Measurements from ENCODE around the gene APLF.

DNA sequence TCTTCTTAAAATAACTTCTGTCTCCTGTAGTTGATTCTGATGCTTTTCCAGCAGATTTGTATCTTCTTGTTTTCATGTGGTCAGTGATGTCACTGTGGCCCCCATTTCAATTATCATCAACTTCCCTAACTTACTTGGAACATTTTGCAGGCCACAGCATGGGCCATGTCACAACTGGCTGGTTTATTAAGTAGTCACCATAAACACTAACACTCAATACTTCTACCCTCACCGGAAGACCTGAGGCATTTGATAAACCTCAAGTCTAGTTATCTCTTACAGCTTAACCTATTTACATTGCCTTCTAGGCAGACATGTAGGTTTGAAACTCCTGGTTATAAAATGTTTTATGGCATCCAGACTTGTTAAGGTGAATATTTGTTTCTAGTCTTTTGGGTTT is 138.6 kb downstream of the APLF start:
- TF ChIP-seq SMC3 (IDR thresholded peaks at IDR 0.05) (no peak), BHLHE40 (IDR thresholded peaks at IDR 0.05; ENCODE audit: low read depth, low read length) (no peak), ZFP36 (IDR thresholded peaks at IDR 0.05; ENCODE audit: borderline replicate concordance, partially characterized antibody) (no peak), MYC (IDR thresholded peaks at IDR 0.05; ENCODE audit: borderline replicate concordance, low read length) (no peak), POLR2A (IDR thresholded peaks at IDR 0.05; ENCODE audit: low read length) (no peak), HOXB5 (CRISPR knock-in tag; IDR thresholded peaks at IDR 0.05) (no peak), RFX5 (IDR thresholded peaks at IDR 0.05) (no peak), ZSCAN20 (CRISPR knock-in tag; IDR thresholded peaks at IDR 0.05) (no peak), MAX (IDR thresholded peaks at IDR 0.05) (no peak), REST (IDR thresholded peaks at IDR 0.05) (no peak), NFE2L2 (conservative IDR thresholded peaks at IDR 0.05; ENCODE audit: low read length) (no peak)
- TF ChIP-seq, protein P1, sequence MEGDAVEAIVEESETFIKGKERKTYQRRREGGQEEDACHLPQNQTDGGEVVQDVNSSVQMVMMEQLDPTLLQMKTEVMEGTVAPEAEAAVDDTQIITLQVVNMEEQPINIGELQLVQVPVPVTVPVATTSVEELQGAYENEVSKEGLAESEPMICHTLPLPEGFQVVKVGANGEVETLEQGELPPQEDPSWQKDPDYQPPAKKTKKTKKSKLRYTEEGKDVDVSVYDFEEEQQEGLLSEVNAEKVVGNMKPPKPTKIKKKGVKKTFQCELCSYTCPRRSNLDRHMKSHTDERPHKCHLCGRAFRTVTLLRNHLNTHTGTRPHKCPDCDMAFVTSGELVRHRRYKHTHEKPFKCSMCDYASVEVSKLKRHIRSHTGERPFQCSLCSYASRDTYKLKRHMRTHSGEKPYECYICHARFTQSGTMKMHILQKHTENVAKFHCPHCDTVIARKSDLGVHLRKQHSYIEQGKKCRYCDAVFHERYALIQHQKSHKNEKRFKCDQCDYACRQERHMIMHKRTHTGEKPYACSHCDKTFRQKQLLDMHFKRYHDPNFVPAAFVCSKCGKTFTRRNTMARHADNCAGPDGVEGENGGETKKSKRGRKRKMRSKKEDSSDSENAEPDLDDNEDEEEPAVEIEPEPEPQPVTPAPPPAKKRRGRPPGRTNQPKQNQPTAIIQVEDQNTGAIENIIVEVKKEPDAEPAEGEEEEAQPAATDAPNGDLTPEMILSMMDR (IDR thresholded peaks at IDR 0.05), result no peak

All from A549 (cell line).